Suprapubic skin (tissue), 3 donors: ENCODE data around the gene TPK1.

Source experiments
- CTCF ChIP-seq, 2 donors: fragments of 200-600 bp in 1 of 2; fragments of 450-650 bp in 1 of 2; sonication (generic) in 1 of 2; IDR thresholded peaks; one replicate each; pipeline ENCODE4 v1.5.1; 2016 to 2019; ENCODE audit warnings: antibody characterized with exemption in 2 of 2, mild to moderate bottlenecking in 1 of 2, moderate library complexity in 1 of 2
- POLR2AphosphoS5 ChIP-seq, 3 donors: sonication (generic); formaldehyde crosslinking; IDR thresholded peaks; one replicate each; pipeline ENCODE4 v1.6.1; 2017; ENCODE audit warnings: antibody characterized with exemption in 3 of 3

- no peak for TF ChIP-seq POLR2AphosphoS5 (IDR thresholded peaks at IDR 0.05)
- TF ChIP-seq CTCF (IDR thresholded peaks at IDR 0.05) = no peak
These were observed 144.6 kb downstream of the TPK1 start for GRCh38 chr7:144691240-144691639.
